Hematopoietic multipotent progenitor cell treated with erythropoietin and hydrocortisone succinate and interleukin-3 and kit ligand, for 17 days (in vitro differentiated cells): ENCODE data around the gene ADCY9.
"Not testable (repeated sequence)": the region's sequence is repeated elsewhere in the genome, so short reads cannot be mapped to it uniquely, and the experiment has no call there.

Experiments used
- DNase-seq: peaks from one replicate; pipeline ENCODE4 v3.0.0-alpha.2; 2015; ENCODE audit warnings: low spot score

ADCY9 gene

GRCh38 chr16:3950343-3951193 lies 165.7 kb downstream of the ADCY9 start:
- DNase-seq: no peak

- no peak for DNase-seq
Measured at GRCh38 chr16:3949946-3950342, 166.3 kb downstream of the ADCY9 start.

DNA sequence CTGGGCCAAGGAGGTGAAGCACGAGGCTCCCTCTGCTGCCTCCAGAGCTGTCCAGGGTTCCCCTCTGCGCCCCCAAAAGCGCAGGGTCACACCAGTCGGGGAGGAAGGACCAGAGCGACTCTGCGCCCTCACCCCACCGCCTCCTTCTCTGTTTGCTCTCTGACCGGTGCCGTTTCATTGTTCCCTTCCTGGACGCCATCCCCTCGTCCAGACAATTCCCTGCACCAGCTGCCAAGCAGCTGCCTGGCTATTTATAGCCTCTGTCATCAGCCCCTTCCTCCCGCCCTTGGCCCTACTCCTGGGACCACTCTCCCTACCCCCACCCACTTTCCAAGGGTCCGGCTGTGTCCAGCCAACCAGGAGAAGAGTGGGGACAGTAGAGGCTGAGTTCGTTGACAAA lies 167.0 kb downstream of the ADCY9 start:
- no peak for DNase-seq

DNA sequence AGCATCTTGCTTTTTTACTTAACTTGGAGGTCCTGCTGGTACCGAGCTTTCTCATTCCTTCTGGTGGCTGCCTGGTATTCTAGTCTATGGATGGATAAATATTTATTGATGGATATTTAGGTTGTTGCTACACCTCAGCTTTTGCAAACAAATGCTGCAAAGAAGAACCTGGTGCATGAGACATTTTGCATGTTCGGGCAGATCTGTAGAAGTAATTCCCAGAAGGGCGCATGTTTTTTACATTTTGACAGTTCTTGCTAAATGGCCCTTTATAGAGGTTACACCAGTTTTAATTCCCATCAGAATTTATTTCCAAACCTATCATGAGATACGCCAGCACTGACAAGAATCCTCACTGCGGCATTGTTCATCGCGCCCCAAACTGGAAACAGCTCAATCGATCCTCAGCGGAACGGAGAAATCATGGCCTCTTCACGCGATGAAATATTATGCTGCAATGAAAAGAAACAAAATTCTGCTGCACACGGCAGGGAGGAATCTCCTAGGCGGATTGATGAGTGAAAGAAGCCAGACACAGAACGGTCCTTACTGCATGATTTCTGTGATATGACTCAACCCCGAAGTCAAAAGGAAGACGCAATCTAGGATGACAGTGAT lies 167.8 kb downstream of the ADCY9 start:
- DNase-seq: no peak

DNA sequence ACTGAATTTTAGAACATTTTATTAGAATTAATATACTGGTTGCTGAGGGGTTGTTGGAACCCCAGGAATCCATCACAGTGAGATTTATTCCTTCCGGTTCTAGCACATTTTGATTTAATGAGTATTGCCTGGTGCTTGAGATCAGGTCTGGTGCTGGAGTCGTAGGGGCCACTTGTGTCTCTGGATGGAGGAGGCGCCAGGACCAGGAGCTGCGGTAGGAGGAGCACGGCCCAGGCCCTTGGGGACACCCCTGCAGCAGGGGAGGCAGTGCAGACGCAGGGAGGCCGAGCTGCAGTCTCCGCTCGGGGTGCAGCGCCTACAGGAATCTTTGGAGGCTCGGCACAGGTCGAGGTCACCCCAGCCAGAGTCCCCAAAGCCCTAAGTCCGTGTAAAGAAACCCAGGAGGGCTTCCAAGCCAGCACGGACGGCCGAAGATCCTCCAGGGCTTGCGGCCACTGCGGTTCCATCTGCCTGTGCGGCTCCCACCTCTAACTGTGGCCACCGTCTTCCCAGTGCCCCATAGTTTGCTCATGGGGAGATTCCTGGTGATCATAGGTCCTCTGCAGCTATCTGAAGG lies 169.6 kb downstream of the ADCY9 start:
- no peak for DNase-seq

DNA sequence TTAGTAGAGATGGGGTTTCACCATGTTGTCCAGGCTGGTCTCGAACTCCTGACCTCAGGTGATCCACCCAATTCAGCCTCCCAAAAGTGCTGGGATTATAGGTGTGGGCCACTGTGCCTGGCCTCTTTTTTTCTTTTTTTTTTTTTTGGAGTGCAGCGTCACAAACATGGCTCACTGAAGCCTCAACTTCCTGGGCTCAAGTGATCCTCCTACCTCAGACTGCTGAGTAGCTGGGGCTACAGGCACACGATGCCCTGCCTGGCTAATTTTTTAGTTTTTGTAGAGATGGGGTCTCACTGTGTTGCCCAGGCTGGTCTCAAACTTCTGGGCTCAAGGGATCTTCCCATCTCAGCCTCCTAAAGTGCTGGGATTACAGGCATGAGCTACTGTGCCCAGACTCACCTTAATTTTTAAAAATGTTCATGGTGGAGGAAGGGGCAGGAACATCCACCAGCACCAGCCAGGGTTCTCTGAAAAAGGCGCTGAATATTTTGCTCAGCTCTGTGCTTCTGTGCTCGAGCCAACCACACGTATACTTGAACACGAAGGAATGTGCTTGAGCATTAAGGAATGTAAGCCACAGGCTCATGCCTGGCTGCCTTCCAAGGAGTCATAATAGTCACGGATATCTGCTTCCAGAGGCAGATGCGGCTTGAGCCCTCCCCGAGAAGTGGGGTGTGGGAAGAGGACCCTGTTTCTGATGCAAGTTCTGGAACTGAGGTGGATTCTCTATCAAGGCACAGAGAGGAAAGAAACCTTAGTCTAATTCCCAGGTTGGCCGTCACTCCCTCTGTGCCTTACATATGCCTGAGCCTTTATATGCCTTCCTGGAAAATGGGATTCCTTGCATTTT lies 170.3 kb downstream of the ADCY9 start:
- DNase-seq: no peak

GRCh38 chr16:3944457-3944856 lies 171.8 kb downstream of the ADCY9 start:
- not testable (repeated sequence) for DNase-seq

DNA sequence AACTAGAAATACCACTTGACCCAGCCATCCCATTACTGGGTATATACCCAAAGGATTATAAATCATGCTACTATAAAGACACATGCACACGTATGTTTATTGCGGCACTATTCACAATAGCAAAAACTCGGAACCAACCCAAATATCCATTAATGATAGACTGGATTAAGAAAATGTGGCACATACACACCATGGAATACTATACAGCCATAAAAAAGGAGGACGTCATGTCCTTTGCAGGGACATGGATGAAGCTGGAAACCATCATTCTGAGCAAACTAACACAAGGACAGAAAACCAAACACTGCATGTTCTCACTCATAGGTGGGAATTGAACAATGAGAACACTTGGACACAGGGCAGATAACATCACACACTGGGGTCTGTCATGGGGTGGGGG lies 174.1 kb downstream of the ADCY9 start:
- not testable (repeated sequence) for DNase-seq

DNA sequence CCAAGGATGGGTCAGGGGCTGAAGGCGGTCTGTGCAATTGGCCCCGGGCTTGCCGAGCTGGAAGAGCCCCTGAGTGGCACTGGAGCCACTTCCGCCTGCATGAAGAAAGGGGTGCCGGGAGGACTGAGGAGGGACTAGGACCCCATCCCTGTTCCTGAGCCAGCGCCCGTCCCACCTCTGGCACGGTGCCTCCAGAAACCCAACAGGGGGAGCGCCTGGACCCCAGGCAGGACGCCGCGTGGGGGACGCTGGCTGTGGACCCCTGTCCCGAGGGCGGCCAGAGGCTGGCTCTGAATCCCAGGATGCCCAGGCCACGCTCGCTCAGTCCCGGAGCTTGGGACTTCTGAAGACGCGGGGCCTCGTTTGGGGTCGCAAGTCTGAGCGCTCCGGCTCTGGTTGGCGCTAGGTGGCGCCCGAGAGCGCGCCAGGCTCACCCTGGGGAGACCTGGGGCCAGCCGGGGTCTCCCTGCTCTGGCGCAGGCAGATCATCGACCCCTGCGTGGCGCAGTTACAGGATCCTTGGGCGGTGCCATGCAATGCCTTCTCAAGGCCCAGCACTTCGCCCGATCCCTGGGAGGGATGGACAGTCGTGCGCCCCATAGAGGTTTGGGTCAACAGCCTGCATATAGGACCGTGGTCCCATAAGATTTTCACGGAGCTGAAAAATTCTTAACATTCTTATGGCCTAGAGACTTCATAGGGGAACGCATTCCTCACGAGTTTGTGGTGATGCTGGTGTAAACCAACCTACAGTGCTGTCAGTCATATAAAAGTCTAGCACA lies 177.2 kb downstream of the ADCY9 start:
- peak; percentile 37 for DNase-seq

DNA sequence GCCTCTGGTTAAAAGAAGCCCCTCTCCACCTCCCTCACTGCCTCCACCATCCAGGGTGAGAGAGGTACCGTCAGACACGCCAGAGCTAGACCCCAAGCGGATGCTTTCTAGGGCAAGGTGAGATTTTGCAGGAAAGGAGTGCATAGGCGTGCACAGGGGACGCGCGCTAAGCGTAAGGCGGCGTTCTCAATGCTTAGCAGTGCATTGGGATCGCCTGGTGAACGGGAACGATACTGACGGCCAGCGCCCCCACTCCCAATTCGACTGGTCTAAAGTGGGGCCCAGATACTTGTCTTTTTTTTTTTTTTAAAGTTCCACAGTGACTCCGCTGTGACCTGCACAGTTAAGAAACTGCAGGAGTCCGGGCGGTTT lies 177.8 kb downstream of the ADCY9 start:
- no peak for DNase-seq

- DNase-seq: no peak
Measured at GRCh38 chr16:3937066-3937875, 179.0 kb downstream of the ADCY9 start.

DNA sequence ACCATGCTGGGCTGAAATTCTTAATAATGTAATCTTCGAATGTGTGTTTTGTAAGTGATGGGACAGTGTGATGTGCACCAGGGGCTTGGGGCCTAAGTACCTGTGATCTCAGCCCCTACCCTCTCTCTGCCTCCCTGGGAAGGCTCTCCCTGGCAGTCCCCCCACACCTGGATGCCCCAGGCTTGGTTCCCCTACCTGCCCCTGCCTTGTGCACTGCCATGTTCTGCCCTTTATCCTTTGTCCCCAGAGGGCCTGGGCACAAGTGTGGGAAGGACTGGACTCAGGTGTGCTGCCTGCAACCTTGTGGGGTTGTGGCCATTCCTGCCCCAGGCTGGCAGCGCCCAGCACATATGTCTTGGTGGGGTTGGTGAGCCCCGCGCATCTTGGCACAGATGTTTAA lies 180.3 kb downstream of the ADCY9 start:
- no peak for DNase-seq

DNA sequence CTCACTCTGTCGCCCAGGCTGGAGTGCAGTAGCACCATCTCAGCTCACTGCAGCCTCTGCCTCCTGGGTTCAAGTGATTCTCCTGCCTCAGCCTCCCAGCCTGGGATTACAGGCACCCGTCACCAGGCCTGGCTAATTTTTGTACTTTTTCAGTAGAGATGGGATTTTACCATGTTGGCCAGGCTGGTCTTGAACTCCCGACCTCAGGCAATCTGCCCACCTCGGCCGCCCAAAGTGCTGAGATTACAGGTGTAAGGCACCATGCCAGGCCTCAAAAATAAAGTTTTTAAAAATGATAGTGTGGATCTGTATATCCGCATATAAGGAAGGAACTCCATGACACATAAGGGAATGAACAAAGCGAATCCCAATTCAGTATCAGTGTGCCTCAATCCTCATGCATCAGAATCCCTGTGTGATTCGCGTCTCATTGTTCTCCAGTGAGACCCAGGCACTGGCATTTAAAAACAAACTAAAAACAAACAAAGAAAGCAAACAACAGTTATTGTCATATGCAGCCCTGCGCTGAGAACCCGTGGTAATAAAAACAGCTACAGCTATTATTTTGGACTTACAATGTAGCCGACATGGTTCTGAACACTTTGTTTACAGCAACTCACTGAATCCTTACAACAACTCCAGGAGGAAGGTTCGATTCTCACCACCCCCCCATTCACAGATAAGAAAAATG lies 181.6 kb downstream of the ADCY9 start:
- DNase-seq: no peak

- DNase-seq: not testable (repeated sequence)
Measured at GRCh38 chr16:3927147-3927546, 189.1 kb downstream of the ADCY9 start.

- no peak for DNase-seq
Measured at GRCh38 chr16:3924763-3925162, 191.5 kb downstream of the ADCY9 start.

DNA sequence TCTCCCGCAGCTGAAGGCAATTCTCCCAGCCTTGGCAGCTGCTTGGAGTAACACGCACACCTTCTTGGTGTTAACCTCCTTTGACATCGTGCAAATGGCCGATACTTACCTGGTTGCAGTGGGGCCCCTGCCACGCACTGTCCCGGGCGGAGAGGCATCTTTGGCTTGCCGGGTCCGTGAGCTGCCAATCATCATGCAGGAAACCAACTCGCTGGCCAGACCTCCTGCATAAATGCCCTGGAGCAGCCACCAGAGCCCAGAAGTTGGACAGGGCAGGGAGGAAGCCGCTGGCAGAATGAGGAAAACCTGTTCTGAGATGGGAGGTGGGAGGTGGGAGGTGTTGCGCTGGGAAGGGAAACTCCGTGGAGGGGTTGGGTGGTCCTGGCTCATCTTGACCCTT lies 194.0 kb downstream of the ADCY9 start:
- DNase-seq: no peak

- no peak for DNase-seq
Measured at GRCh38 chr16:3920206-3920605, 196.0 kb downstream of the ADCY9 start.

- no peak for DNase-seq
Measured at GRCh38 chr16:3919413-3919812, 196.8 kb downstream of the ADCY9 start.

- no peak for DNase-seq
Measured at GRCh38 chr16:3915426-3916260, 200.6 kb downstream of the ADCY9 start.
